Mucosa of stomach (tissue), 1 donor: ENCODE results near the gene TMTC2.

ENCODE experiments used
- H3K27me3 ChIP-seq: one replicate; pipeline ENCODE4 v1.7.0; 2013; ENCODE audit warnings: mild to moderate bottlenecking, low read length; ENCODE audit not compliant: control insufficient read depth, insufficient read depth
- H3K36me3 ChIP-seq: one replicate; pipeline ENCODE4 v1.7.0; 2013; ENCODE audit warnings: low read length; ENCODE audit not compliant: control insufficient read depth, insufficient read depth
- H3K4me1 ChIP-seq: one replicate; pipeline ENCODE4 v1.7.0; 2013; ENCODE audit warnings: mild to moderate bottlenecking, low read length; ENCODE audit not compliant: control insufficient read depth, insufficient read depth
- H3K4me3 ChIP-seq: one replicate; pipeline ENCODE4 v1.7.0; 2013; ENCODE audit warnings: low read length
- H3K9ac ChIP-seq: one replicate; pipeline ENCODE4 v1.7.0; 2013; ENCODE audit warnings: mild to moderate bottlenecking, low read length, moderate library complexity
- H3K9me3 ChIP-seq: one replicate; pipeline ENCODE4 v1.7.0; 2013; ENCODE audit warnings: mild to moderate bottlenecking, low read length, moderate library complexity; ENCODE audit not compliant: control insufficient read depth
- donor health status: Pancreatic carcinoma.

The TMTC2 gene

GRCh38 chr12:82862069-82862841, 175.5 kb downstream of the TMTC2 start:
- Histone ChIP-seq H3K27me3 (no peaks in the 10 kb centered on the region), H3K36me3 (no peaks in the 10 kb centered on the region), H3K4me1 (no peaks in the 10 kb centered on the region), H3K9ac (no peak overlapping the region), H3K9me3 (no peaks in the 10 kb centered on the region), H3K4me3 (no peak overlapping the region)

- Histone ChIP-seq H3K36me3 (no peaks in the 10 kb centered on the region), H3K4me1 (no peaks in the 10 kb centered on the region), H3K27me3 (no peaks in the 10 kb centered on the region), H3K9ac (no peak overlapping the region), H3K4me3 (no peak overlapping the region), H3K9me3 (no peaks in the 10 kb centered on the region)
Measured at GRCh38 chr12:82862876-82863649, 176.4 kb downstream of the TMTC2 start.

GRCh38 chr12:82866227-82866775, 179.6 kb downstream of the TMTC2 start:
- H3K4me1 ChIP-seq, result no peaks in the 10 kb centered on the region
- H3K36me3 ChIP-seq, result no peaks in the 10 kb centered on the region
- H3K27me3 ChIP-seq, result no peaks in the 10 kb centered on the region
- H3K4me3 ChIP-seq, result no peak overlapping the region
- H3K9me3 ChIP-seq, result no peaks in the 10 kb centered on the region
- no peak overlapping the region for H3K9ac ChIP-seq

GRCh38 chr12:82866946-82867345, 180.2 kb downstream of the TMTC2 start:
- H3K36me3 ChIP-seq, result no peaks in the 10 kb centered on the region
- H3K27me3 ChIP-seq, result no peaks in the 10 kb centered on the region
- no peak overlapping the region for H3K9ac ChIP-seq
- no peaks in the 10 kb centered on the region for H3K9me3 ChIP-seq
- H3K4me1 ChIP-seq, result no peaks in the 10 kb centered on the region
- no peak overlapping the region for H3K4me3 ChIP-seq

DNA sequence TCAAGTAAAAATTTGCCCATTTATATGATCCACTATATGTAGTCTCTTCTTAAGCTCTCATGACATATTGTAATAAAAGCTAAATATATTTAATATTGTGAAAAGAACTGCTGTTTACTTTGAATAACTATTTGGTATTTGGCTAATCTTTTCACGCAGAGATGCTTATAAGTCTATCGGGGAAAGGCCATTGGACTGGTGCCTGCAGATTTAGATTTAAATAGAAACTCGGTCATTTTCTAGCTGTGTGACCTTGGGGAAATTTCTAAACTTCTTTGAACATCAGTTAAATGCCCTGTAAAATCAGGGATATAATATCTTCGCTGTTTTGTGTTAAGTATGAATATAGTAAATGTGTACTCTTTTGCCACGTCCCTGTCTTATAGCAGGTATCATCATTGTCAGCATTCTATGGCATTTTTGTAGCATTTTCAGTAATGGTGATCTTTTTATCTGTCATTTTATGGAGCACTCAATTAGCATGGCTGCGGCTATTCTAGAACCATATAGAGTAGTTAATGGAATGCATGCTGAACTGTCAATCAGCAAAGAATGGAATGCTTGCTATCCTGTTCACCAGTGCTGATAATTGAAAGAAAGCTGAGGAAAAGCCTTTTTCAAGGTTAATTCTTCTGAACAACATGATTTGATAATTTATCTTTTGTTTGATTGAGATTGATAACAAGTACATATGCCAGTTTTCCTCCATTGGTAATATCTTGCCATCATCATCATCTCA, 181.2 kb downstream of the TMTC2 start:
- H3K27me3 ChIP-seq, result no peaks in the 10 kb centered on the region
- H3K9me3 ChIP-seq, result no peaks in the 10 kb centered on the region
- no peaks in the 10 kb centered on the region for H3K4me1 ChIP-seq
- H3K36me3 ChIP-seq, result no peaks in the 10 kb centered on the region
- no peak overlapping the region for H3K9ac ChIP-seq
- H3K4me3 ChIP-seq, result no peak overlapping the region

GRCh38 chr12:82870771-82871377, 184.2 kb downstream of the TMTC2 start:
- Histone ChIP-seq H3K9me3 (no peaks in the 10 kb centered on the region), H3K27me3 (no peaks in the 10 kb centered on the region), H3K4me3 (no peak overlapping the region), H3K9ac (no peak overlapping the region), H3K36me3 (no peaks in the 10 kb centered on the region), H3K4me1 (no peaks in the 10 kb centered on the region)

DNA sequence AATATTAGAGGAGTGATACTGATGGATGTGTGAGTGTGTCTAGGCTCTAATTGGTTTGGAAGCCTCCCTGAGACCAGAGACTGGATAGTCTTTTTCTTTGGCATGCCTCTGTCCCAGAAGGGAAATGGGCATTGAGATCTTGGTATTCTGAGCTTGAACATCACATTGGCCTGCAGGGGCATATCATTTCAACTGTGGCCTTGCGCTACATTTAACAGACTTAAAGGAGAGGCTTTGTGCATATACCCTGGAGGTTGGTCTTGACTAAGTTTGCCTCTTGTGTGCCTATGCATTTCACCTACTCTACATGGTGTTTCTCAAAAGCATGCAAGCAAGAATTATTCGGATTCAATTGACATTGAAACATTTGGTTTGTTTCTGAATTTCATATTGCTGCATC, 185.4 kb downstream of the TMTC2 start:
- Histone ChIP-seq H3K9ac (no peak overlapping the region), H3K4me1 (no peaks in the 10 kb centered on the region), H3K27me3 (no peaks in the 10 kb centered on the region), H3K9me3 (no peaks in the 10 kb centered on the region), H3K4me3 (no peak overlapping the region), H3K36me3 (no peaks in the 10 kb centered on the region)

DNA sequence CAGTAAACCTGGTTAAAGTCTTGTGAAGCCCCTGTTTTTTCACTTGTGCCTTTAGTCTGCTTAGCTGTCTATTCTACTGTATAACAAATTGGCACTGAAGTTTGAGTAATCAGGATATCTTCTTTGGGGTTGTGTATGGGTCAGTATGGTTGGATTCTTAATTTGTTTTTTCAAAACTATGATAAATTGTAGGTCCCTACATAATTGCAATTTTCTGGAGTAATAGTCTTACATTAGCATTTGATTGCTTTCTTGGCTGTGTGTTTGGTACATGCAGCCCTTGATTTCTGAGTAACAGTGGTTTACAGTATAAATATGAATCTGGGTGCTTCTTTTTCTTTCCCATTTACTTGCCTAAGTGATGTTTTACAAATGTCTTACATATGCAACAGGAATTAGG, 186.6 kb downstream of the TMTC2 start:
- H3K27me3 ChIP-seq, result no peaks in the 10 kb centered on the region
- H3K36me3 ChIP-seq, result no peaks in the 10 kb centered on the region
- H3K9me3 ChIP-seq, result no peaks in the 10 kb centered on the region
- H3K4me1 ChIP-seq, result no peaks in the 10 kb centered on the region
- H3K9ac ChIP-seq, result no peak overlapping the region
- no peak overlapping the region for H3K4me3 ChIP-seq

DNA sequence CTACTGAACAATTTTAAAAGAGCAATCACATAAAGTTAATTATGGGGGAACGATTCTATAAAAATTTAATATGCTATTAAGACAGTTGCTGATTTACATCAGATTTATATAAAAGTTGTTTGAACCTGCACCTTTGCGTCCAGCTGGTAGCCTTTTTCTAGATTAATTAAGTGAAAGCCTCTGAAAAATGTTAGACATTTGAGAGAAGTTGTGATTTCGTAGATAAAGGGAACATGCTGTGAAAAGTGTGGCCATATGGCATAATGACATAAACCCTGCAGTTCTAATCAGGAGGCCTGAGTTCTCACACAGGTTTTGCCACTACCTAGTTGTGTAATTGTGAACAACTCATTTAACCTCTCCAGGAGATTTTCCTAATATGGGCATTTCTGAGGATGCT, 187.2 kb downstream of the TMTC2 start:
- no peaks in the 10 kb centered on the region for H3K36me3 ChIP-seq
- no peak overlapping the region for H3K9ac ChIP-seq
- H3K27me3 ChIP-seq, result no peaks in the 10 kb centered on the region
- no peaks in the 10 kb centered on the region for H3K4me1 ChIP-seq
- H3K4me3 ChIP-seq, result no peak overlapping the region
- no peaks in the 10 kb centered on the region for H3K9me3 ChIP-seq

- Histone ChIP-seq H3K9me3 (no peaks in the 10 kb centered on the region), H3K36me3 (no peaks in the 10 kb centered on the region)
Measured at GRCh38 chr12:82874945-82875344, 188.2 kb downstream of the TMTC2 start.

DNA sequence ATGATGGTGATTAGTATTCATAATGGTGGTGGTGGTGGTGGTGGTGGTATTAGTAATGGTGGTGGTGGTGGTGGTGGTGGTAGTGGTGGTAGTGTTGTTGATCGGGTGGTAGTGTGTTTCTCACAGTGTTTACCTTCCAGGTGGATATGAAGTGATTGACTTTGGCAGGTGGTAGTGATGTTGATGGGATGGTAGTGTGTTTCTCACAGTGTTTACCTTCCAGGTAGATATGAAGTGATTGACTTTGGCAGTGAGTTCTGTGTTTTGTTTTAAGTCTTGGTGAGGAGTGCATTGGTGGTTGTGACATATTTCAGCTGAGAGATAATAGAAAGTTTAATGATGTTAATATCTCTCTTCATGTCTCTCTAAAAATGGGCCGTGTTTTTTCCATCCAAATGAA, 189.4 kb downstream of the TMTC2 start:
- H3K27me3 ChIP-seq, result no peaks in the 10 kb centered on the region
- no peak overlapping the region for H3K9ac ChIP-seq
- no peak overlapping the region for H3K4me3 ChIP-seq
- H3K36me3 ChIP-seq, result no peaks in the 10 kb centered on the region
- no peaks in the 10 kb centered on the region for H3K9me3 ChIP-seq
- no peaks in the 10 kb centered on the region for H3K4me1 ChIP-seq

More at GRCh38 chr12:82874945-82875344, 188.2 kb downstream of the TMTC2 start:
- Histone ChIP-seq H3K9ac (no peak overlapping the region), H3K4me1 (no peaks in the 10 kb centered on the region), H3K27me3 (no peaks in the 10 kb centered on the region), H3K4me3 (no peak overlapping the region)
